Muscle layer of colon (tissue), 2 donors: Measurements from ENCODE around the gene CCL25.
"Not testable (repeated sequence)": the region's sequence is repeated elsewhere in the genome, so short reads cannot be mapped to it uniquely, and the experiment has no call there.

Experiments
- H3K27ac ChIP-seq: one replicate; pipeline ENCODE4 v1.7.0; 2013; ENCODE audit warnings: low read depth, mild to moderate bottlenecking, low read length, moderate library complexity
- H3K27me3 ChIP-seq, 2 donors: one replicate each; pipeline ENCODE4 v1.7.0; 2013; ENCODE audit warnings: low read length in 2 of 2, mild to moderate bottlenecking in 2 of 2; ENCODE audit not compliant: insufficient read depth in 2 of 2, control insufficient read depth in 1 of 2
- H3K36me3 ChIP-seq: one replicate; pipeline ENCODE4 v1.7.0; 2013; ENCODE audit warnings: mild to moderate bottlenecking, low read length; ENCODE audit not compliant: insufficient read depth
- H3K4me1 ChIP-seq: one replicate; pipeline ENCODE4 v1.7.0; 2013; ENCODE audit warnings: mild to moderate bottlenecking, low read length; ENCODE audit not compliant: insufficient read depth
- H3K4me3 ChIP-seq, 2 donors: one replicate each; pipeline ENCODE4 v1.7.0; 2013; ENCODE audit warnings: low read length in 2 of 2, low read depth in 1 of 2, mild to moderate bottlenecking in 1 of 2, moderate library complexity in 1 of 2
- H3K9ac ChIP-seq: one replicate; pipeline ENCODE4 v1.7.0; 2013; ENCODE audit warnings: low read length
- H3K9me3 ChIP-seq: one replicate; pipeline ENCODE4 v1.7.0; 2013; ENCODE audit warnings: mild to moderate bottlenecking, low read length
- donor health status: abdominal sarcoma.
- donor health status: Adenocarcinoma of cecum.

Gene CCL25, protein sequence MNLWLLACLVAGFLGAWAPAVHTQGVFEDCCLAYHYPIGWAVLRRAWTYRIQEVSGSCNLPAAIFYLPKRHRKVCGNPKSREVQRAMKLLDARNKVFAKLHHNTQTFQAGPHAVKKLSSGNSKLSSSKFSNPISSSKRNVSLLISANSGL

DNA sequence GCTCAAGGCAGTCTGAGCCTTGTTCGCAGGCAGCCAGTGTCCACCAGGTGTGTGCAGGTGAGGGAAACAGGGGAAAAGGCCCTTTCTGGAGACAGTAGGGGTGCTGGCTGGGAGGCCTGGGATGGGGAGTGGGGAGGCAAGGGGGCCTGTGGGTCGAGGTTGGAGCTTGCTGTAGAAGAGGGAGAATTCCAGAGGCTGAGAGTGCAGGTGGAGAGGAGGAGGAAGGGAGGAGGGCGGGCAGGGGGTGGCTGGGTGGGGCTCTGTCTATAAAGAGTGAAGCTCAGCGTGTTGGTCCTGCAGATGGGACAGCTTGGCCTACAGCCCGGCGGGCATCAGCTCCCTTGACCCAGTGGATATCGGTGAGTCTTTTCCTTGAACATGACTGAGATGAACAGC lies at the start of gene CCL25:
Gene CCL25, plus strand, starts transcription at position 297 of the 396 bp plus-strand sequence. CDS start 290 bp downstream, outside the sequence.
- no peak within 1 kb of the TSS for H3K9ac ChIP-seq
- H3K4me3 ChIP-seq, result no peak within 1 kb of the TSS
- no peaks in the 10 kb centered on the region for H3K36me3 ChIP-seq
- H3K27ac ChIP-seq, result no peak within 1 kb of the TSS
- H3K9me3 ChIP-seq, result no peaks in the 10 kb centered on the region
- no peaks in the 10 kb centered on the region for H3K4me1 ChIP-seq
- H3K27me3 ChIP-seq, result peaks cover 0 to 18% of the 10 kb centered on the region in 2 donors

DNA sequence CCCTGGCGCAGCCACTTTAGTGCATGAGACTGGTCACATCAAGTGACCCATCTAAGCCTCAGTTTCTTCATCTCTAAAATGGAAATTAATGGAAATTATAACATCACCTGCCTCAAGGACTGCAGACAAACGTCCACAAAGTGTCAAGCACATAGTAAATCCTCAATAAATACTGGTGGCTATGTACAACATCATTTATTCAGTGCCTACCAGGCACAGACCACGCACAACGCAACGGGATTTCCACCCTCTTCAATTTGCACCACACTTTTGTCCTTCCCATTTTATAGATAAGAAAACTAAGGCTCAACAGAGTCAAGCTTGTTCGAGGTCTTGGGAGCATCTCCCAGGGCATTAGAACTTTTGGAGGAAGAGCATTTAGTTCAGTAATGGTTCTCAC lies 48.6 kb upstream of the CCL25 start:
- no peaks in the 10 kb centered on the region for H3K9me3 ChIP-seq
- H3K27ac ChIP-seq, result no peak overlapping the region
- H3K4me1 ChIP-seq, result peaks cover 36% of the 10 kb centered on the region
- peak overlapping the region; percentile 54 for H3K9ac ChIP-seq
- no peaks in the 10 kb centered on the region for H3K27me3 ChIP-seq
- H3K4me3 ChIP-seq, result peak overlapping the region in 1 of 2 donors; percentile 67
- no peaks in the 10 kb centered on the region for H3K36me3 ChIP-seq

DNA sequence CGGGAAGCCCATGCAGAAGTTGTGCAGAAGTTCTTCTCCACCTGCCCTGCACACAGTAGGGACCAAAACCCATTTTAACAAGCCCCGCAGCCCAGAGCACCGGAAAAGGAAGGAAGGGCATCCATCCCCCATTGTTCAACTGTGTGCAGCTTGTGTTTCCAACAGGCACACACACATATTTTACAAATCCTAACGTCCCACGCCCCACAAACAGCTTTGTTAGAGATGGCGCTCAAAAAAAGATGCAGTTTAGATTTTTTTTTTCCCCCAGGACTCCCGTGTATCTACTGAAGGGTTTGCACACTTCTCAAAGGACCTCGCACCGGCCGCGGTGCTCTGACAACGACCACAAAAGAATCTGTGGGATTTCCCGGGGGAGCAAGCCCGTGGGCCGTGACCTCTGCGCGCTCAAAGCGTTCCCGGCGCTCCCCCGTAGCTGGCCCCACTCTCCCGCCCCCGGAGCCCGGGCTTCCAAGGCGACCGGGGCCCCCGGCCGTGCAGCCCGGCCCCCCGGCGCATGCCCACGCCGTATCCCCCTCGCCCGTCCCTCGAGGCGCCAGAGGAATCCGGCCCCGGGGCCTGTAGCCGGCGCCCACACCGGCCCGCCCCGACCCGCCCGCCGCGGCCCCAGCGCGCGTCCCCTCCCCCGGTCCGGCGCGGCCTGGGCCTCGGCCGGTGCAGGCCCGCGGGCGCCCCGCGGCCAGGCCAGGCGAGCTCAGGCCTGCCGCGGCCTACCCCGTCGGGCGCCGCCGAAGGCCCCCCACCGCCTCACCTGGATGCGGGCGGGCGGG lies 47.6 kb upstream of the CCL25 start:
- Histone ChIP-seq H3K36me3 (no peaks in the 10 kb centered on the region), H3K4me1 (peaks cover 36% of the 10 kb centered on the region), H3K4me3 (peak overlapping the region; percentile 52 to 67), H3K9me3 (no peaks in the 10 kb centered on the region), H3K27ac (no peak overlapping the region), H3K9ac (peak overlapping the region; percentile 54), H3K27me3 (no peaks in the 10 kb centered on the region)

DNA sequence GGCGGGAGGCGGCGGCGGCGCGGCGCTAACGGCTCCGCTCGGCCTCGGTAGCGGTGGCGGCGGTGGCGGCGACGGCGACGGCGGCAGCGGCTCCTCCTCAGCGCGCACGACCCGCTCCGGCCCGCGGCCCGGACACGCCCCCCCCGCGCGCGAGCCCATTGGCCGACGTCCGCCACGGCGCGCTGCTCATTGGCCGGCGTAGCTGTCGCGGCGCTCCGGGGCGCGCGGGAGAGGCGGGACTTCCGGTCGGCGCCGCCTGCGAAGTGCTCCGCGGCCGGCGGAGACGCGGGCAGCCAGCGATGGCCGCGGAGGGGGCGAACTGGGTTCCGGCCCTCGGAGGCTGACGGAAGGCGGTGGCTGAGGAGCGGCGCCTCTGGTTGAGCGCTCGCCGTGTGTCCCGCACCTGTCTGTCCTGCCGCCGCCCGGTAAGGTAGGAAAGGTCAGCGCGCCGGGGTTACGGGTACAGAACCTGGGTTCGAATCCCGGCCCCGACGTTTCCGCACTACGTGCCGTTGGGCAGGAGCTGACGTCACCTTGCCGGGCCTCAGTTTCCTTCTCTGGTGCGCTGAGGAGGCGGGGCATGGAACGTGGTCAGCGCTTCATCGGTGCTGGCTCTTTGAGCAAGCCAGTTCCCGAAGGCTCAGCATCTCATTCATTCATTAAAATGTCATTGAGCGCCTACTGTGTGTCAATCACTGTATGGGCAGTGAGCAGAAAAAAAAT lies 46.9 kb upstream of the CCL25 start, which contains the start of gene ELAVL1:
Gene ELAVL1, minus strand, starts transcription at position 108 of the 723 bp plus-strand sequence. CDS start 13,826 bp downstream, outside the sequence.
- Histone ChIP-seq H3K27me3 (no peaks in the 10 kb centered on the region), H3K36me3 (no peaks in the 10 kb centered on the region), H3K9ac (peak within 1 kb of the TSS; percentile 54), H3K4me1 (peaks cover 33% of the 10 kb centered on the region), H3K9me3 (no peaks in the 10 kb centered on the region), H3K27ac (peak within 1 kb of the TSS; percentile 61), H3K4me3 (peak within 1 kb of the TSS; percentile 67 to 79)

DNA sequence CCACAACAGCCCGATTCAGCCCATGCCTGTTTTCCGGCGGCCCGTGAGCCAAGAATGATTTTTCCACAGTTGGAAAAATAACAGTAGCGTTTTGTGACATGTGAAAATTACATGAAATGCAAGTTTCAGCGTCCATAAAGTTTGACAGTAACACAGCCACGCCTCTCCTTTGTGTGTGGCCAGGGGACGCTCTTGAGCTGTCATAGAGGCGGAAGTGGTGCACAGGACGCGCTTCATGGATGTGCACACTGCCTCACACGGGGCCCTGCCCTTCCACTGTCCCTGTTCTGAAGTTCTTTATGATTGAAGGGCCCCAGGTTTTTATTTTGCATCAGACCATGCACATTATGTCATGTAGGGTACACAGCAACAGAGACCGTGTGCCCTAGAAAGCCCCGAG lies 34.8 kb upstream of the CCL25 start:
- Histone ChIP-seq H3K36me3 (no peaks in the 10 kb centered on the region), H3K9ac (no peak overlapping the region), H3K4me1 (no peaks in the 10 kb centered on the region), H3K4me3 (no peak overlapping the region), H3K27ac (no peak overlapping the region), H3K9me3 (no peaks in the 10 kb centered on the region), H3K27me3 (no peaks in the 10 kb centered on the region)

DNA sequence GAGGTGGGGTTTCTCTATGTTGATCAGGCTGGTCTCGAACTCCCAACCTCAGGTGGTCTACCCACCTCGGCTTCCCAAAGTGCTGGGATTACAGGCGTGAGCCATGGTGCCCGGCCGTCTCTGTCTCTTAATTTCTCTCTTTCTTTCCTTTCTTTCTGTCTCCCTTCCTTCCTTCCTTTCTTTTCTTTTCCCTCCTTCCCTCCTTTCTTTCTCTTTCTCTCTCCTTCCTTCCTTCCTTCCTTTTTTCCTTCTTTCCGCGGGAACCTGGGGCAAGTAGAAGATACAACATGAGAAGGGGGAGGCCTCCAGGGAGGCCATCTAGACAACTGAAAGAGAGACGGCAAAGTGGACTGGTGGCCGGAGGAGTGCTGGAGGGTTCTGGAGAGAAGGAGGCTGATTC lies 31.9 kb upstream of the CCL25 start:
- no peak overlapping the region for H3K9ac ChIP-seq
- H3K9me3 ChIP-seq, result no peaks in the 10 kb centered on the region
- H3K27me3 ChIP-seq, result no peaks in the 10 kb centered on the region
- H3K4me1 ChIP-seq, result no peaks in the 10 kb centered on the region
- H3K36me3 ChIP-seq, result no peaks in the 10 kb centered on the region
- H3K27ac ChIP-seq, result no peak overlapping the region
- H3K4me3 ChIP-seq, result no peak overlapping the region

DNA sequence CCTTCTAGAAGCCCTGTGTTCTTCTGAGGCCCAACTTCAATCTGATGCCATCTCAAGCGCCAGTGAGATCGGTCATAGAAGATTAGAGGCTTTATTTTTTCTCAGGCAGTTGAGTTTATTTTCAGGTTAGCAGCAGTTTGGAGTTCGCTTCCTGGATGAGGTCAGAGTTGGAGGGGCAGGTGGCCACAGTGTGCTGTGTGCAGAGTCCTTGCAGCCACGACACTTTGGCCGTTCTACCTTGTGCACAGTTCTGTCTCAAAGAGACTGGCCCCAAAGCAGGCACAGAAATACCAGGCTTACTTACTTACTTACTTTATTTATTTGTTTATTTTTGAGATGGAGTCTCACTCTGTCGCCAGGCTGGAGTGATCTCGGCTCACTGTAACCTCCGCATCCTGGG lies 31.2 kb upstream of the CCL25 start:
- H3K36me3 ChIP-seq, result no peaks in the 10 kb centered on the region
- no peak overlapping the region for H3K4me3 ChIP-seq
- no peaks in the 10 kb centered on the region for H3K4me1 ChIP-seq
- H3K9ac ChIP-seq, result no peak overlapping the region
- H3K27me3 ChIP-seq, result no peaks in the 10 kb centered on the region
- no peaks in the 10 kb centered on the region for H3K9me3 ChIP-seq
- no peak overlapping the region for H3K27ac ChIP-seq

DNA sequence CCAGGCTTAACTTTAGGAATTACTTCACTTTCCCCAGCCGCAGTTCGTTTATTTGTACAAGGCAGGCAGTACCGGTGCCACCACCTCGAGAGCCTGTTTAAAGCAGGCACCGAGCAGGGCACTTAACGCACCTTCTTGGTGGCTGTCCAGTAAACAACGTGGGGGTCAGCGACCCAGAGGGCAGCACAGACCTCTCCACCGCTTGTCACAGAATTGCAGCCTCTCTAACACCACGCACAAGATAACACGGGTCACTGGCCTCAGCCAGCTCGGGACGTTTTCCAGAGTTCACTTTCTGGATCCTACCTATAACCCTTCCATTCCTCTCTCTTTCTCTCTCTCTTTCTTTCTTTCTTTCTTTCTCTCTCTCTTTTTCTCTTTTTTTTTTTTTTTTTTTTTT lies 30.3 kb upstream of the CCL25 start:
- Histone ChIP-seq H3K4me1 (no peaks in the 10 kb centered on the region), H3K27ac (no peak overlapping the region), H3K27me3 (no peaks in the 10 kb centered on the region), H3K4me3 (no peak overlapping the region), H3K9ac (no peak overlapping the region), H3K9me3 (no peaks in the 10 kb centered on the region), H3K36me3 (no peaks in the 10 kb centered on the region)

DNA sequence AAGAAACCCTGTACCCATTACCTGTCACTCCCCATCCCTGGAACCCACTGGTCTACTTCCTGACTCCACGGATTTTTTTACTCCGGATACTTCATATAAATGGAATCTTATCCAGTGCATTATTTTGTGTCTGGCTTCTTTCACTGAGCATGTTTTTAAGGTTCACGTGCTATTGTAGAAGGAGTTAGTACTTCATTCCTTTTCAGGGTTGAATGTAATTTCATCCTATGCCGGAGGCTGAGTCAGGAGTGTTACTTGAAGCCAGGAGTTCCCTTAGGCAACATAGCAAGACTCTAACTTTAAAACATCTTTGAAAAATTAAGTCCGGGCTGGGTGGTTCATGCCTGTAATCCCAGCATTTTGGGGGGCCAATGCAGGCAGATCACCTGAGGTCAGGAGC lies 29.2 kb upstream of the CCL25 start:
- Histone ChIP-seq H3K4me3 (no peak overlapping the region), H3K27ac (no peak overlapping the region), H3K27me3 (no peaks in the 10 kb centered on the region), H3K4me1 (no peaks in the 10 kb centered on the region), H3K9ac (no peak overlapping the region), H3K36me3 (no peaks in the 10 kb centered on the region), H3K9me3 (no peaks in the 10 kb centered on the region)

DNA sequence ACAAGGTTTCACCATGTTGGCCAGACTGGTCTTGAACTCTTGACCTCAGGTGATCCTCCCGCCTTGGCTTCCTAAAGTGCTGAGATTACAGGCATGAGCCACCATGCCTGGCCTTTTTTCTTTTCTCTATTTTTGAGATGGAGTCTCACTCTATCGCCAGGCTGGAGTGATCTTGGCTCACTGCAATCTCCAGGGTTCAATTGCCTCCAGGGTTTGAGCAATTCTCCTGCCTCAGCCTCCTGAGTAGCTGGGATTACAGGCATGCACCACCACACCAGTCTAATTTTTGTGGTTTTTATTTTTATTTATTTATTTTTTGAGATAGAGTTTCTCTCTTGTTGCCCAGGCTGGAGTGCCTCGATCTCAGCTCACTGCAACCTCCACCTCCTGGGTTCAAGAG lies 28.3 kb upstream of the CCL25 start:
- H3K27me3 ChIP-seq, H3K9me3 ChIP-seq, H3K9ac ChIP-seq, H3K4me1 ChIP-seq, H3K4me3 ChIP-seq, H3K36me3 ChIP-seq, H3K27ac ChIP-seq: not testable (repeated sequence)

DNA sequence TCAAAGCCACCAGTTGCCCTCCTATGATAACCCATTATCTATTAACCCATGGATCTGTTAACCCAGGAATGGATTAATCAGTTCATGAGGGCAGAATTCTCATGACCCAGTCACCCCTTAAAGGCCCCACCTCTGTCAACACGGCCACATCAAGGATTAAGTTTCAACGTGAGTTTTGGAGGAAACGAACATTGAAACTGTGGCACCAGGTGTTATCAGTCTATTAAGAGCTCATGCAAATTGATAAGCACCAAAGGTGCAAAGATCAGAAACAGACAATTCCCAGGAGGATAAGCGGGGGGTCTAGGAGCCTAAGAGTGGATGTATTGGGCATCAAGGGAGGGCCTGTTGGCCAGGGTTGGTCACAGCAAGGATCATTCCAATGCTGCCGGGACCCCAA lies 27.2 kb upstream of the CCL25 start:
- H3K27ac ChIP-seq, result no peak overlapping the region

More for the DNA sequence above, 27.2 kb upstream of the CCL25 start:
- no peaks in the 10 kb centered on the region for H3K9me3 ChIP-seq
- no peak overlapping the region for H3K4me3 ChIP-seq
- no peaks in the 10 kb centered on the region for H3K27me3 ChIP-seq
- no peaks in the 10 kb centered on the region for H3K4me1 ChIP-seq
- H3K36me3 ChIP-seq, result no peaks in the 10 kb centered on the region
- H3K9ac ChIP-seq, result no peak overlapping the region
